ENCODE data around the gene PROCA1.
"Not testable (repeated sequence)": the region's sequence is repeated elsewhere in the genome, so short reads cannot be mapped to it uniquely, and the experiment has no call there.

PROCA1 gene

GRCh38 chr17:28661635-28662526 is 49.8 kb downstream of the PROCA1 start, which contains the start of the genes SDF2 and SUPT6H:
SDF2 (minus strand) TSS chr17:28661906; CDS start chr17:28661876, 30 bp downstream.
SUPT6H (plus strand) TSS chr17:28662205; CDS start chr17:28673402, 11,197 bp downstream.
- DNase-seq (ENCODE audit: extremely low read depth, low read depth), result no peak
- TF ChIP-seq CTCF (IDR thresholded peaks at IDR 0.05; ENCODE audit: low read depth, low read length, missing control alignments), result no peak
- H3K4me3 ChIP-seq (replicated peaks; ENCODE audit: low read depth, low read length), result peak within 1 kb of the TSS; percentile 91

DNA sequence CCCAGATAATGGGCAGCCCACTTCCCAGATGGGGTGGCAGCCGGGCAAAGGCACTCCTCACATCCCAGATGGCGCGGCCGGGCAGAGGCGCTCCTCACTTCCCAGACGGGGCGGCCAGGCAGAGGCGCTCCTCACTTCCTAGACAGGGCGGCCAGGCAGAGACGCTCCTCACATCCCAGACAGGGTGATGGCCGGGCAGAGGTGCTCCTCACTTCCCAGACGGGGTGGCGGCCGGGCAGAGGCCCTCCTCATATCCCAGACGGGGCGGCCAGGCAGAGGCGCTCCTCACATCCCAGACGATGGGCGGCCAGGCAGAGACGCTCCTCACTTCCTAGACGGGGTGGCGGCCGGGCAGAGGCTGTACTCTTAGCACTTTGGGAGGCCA is 52.2 kb downstream of the PROCA1 start:
- DNase-seq (ENCODE audit: extremely low read depth, low read depth); H3K4me3 ChIP-seq (replicated peaks; ENCODE audit: low read depth, low read length): not testable (repeated sequence)

DNA sequence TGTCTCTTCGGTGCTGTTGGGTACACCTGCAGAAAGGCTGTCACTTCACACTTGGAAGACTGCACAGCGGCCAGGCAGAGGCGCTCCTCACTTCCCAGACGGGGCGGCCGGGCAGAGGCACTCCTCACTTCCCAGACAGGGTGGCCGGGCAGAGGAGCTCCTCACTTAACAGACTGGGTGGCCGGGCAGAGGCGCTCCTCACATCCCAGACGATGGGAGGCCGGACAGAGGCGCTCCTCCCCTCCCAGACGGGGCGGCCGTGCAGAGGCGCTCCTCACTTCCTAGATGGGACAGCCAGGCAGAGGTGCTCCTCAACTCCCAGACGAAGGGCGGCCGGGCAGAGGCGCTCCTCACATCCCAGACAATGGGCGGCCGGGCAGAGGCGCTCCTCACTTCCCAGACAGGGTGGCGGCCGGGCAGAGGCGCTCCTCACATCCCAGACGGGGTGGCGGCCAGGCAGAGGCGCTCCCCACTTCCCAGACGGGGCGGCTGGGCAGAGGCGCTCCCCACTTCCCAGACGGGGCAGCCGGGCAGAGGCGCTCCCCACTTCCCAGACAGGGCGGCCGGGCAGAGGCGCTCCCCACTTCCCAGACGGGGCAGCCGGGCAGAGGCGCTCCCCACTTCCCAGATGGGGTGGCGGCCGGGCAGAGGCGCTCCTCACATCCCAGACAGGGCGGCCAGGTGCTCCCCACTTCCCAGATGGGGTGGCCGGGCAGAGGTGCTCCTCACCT is 52.8 kb downstream of the PROCA1 start:
- not testable (repeated sequence) for H3K4me3 ChIP-seq (replicated peaks; ENCODE audit: low read depth, low read length); DNase-seq (ENCODE audit: extremely low read depth, low read depth)

- DNase-seq (ENCODE audit: extremely low read depth, low read depth); H3K4me3 ChIP-seq (replicated peaks; ENCODE audit: low read depth, low read length): not testable (repeated sequence)
Measured at GRCh38 chr17:28658342-28658741, 53.3 kb downstream of the PROCA1 start.

DNA sequence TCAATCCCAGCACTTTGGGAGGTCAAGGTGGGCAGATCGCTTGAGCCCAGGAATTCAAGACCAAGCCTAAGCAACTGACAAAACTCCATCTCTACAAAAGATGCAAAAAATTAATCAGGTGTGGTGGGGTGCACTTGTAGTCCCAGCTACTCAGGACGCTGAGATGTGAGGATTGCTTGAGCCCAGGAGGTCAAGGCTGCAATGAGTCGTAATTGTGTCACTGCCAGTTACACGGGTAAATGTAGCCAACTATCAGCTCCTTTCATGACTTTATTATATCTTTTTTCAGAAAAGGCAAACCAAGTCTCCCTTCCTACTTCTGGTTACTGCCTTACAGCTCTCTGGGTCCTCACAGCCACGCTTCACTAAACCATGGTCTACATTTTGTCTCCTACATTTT is 53.9 kb downstream of the PROCA1 start:
- no peak overlapping the region for H3K4me3 ChIP-seq (replicated peaks; ENCODE audit: low read depth, low read length)
- no peak for TF ChIP-seq CTCF (IDR thresholded peaks at IDR 0.05; ENCODE audit: low read depth, low read length, missing control alignments)
- no peak for DNase-seq (ENCODE audit: extremely low read depth, low read depth)

DNA sequence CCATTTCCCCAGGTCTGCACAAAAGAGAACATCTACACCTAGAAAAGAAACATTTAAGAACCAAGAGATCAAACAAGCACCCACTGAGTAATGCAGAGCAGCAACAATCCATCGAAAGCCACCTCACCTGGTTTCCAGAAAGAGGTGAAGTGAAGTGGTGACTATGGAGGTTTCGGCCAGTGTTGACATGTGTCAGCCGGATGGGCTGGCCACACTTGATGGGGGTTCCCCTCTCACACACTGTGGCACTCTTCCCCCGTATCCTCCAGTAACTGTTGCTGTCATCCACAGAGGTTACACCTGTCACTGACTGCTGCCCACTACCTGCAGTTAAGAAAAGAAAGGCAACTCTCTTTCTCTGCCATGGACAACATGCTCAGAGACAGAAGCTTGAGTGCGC is 56.5 kb downstream of the PROCA1 start:
- no peak for TF ChIP-seq CTCF (IDR thresholded peaks at IDR 0.05; ENCODE audit: low read depth, low read length, missing control alignments)
- H3K4me3 ChIP-seq (replicated peaks; ENCODE audit: low read depth, low read length), result no peak overlapping the region
- no peak for DNase-seq (ENCODE audit: extremely low read depth, low read depth)

All from HFF-Myc (cell line).